Fibroblast of pulmonary artery (primary cell): ENCODE data around the gene BCAN.

Experiments used
- DNase-seq: peaks from one replicate; pipeline ENCODE4 v3.0.0-alpha.2; 2010; ENCODE audit warnings: low read depth
- H3K4me3 ChIP-seq: replicated peaks from 2 replicates; pipeline ENCODE4 v1.5.1; 2011; ENCODE audit warnings: low read depth, mild to moderate bottlenecking, control low read depth, low read length, moderate library complexity
- TF ChIP-seq, protein P1 (sequence below): IDR thresholded peaks from 2 replicates; pipeline ENCODE4 v1.5.1; 2011; ENCODE audit warnings: mild to moderate bottlenecking, control low read depth, low read length, inconsistent platforms; ENCODE audit errors: missing control alignments

Gene BCAN

DNA sequence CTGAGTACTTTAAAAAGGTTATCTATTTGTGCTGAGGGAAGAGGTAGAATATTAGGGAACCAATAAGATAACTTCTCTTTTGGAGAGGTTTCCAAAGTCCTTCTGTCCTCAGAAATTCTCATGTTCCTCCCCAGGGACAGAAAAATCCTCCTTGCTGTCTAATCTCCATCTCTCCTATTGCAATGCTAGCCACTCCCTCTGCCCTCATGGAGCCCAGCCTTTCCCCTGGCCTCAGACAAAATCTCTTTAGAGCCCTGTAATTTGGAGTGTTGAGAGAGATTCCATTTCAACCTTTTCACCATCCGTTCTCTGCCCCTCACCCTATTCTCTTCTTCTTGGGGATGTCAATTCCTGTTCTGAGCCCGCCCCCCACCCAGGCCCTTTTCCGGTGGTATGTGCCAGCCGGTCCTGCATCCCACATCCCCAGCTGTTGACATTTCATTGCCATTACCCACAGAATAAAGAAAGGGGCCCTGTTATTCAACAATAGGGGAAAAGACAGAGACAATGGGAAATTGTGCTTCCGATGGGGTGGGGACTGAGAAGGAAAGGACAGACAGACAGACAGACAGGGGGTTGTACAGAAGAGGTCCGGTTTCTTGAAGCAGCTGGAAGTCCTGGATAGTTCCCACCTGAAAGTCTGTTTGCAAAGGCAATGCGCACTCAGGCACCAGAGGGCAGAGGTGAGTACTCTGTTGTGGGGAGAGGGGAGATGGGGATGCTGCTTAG lies 22.9 kb upstream of the BCAN start, which contains the start of gene HAPLN2:
TSS of gene HAPLN2 (plus strand) at position 563 of the 729 bp plus-strand sequence. CDS start 4,076 bp downstream, outside the sequence.
- TF ChIP-seq, protein P1, sequence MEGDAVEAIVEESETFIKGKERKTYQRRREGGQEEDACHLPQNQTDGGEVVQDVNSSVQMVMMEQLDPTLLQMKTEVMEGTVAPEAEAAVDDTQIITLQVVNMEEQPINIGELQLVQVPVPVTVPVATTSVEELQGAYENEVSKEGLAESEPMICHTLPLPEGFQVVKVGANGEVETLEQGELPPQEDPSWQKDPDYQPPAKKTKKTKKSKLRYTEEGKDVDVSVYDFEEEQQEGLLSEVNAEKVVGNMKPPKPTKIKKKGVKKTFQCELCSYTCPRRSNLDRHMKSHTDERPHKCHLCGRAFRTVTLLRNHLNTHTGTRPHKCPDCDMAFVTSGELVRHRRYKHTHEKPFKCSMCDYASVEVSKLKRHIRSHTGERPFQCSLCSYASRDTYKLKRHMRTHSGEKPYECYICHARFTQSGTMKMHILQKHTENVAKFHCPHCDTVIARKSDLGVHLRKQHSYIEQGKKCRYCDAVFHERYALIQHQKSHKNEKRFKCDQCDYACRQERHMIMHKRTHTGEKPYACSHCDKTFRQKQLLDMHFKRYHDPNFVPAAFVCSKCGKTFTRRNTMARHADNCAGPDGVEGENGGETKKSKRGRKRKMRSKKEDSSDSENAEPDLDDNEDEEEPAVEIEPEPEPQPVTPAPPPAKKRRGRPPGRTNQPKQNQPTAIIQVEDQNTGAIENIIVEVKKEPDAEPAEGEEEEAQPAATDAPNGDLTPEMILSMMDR = peak; percentile 56
- peak; percentile 23 for DNase-seq
- H3K4me3 ChIP-seq = no peak within 1 kb of the TSS

DNA sequence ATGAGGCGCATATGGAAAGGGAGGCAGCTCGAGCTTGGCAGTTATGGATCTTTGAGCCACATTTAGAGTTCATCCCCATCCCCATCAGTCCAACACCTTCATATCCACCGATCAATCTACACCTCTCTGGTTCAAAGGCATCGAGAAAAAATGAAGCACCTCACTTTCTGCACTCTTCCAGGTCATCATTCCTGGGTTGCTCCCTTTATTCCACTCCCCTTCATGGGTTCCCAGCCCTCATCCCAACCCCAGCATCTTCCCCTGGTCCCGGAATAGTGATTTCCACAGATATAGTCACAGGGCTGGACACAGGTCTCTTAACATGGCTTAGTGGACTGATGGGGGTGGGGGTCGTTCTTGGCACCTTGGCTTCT lies 22.3 kb upstream of the BCAN start:
- H3K4me3 ChIP-seq = no peak overlapping the region
- TF ChIP-seq, protein P1 = no peak
- no peak for DNase-seq

DNA sequence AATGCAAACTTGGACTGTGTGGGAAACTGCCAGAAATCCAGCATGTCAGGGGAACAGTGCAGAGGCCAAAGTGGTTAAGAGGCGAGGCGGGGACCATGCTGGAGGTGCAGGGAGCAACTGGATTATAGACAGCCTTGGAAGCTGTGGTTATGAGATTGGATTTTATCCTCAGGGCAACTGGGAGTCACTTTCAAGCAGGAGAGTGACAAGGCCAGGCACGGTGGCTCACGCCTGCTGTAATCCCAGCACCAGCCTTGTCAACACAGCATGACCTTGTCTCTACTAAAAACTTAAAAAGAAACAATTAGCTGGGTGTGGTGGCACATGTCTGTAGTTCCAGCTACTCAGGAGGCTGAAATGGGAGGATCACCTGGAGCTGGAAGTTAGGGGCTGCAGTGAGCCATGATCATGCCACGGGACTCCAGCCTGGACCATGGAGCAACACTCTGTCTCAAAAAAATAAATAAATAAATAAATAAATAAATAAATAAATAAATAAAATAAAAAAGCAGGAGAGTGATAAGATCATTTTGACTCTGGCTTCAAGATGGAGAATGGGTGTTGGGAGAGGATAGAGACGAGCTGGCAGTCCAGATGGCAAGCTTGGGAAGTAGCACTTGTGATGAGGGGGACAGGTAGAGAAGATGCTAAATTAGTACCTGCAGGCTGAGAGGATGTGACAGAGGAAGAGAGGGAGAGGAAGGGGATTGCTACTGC lies 19.2 kb upstream of the BCAN start:
- H3K4me3 ChIP-seq = no peak overlapping the region
- DNase-seq = no peak
- TF ChIP-seq, protein P1 = no peak

DNA sequence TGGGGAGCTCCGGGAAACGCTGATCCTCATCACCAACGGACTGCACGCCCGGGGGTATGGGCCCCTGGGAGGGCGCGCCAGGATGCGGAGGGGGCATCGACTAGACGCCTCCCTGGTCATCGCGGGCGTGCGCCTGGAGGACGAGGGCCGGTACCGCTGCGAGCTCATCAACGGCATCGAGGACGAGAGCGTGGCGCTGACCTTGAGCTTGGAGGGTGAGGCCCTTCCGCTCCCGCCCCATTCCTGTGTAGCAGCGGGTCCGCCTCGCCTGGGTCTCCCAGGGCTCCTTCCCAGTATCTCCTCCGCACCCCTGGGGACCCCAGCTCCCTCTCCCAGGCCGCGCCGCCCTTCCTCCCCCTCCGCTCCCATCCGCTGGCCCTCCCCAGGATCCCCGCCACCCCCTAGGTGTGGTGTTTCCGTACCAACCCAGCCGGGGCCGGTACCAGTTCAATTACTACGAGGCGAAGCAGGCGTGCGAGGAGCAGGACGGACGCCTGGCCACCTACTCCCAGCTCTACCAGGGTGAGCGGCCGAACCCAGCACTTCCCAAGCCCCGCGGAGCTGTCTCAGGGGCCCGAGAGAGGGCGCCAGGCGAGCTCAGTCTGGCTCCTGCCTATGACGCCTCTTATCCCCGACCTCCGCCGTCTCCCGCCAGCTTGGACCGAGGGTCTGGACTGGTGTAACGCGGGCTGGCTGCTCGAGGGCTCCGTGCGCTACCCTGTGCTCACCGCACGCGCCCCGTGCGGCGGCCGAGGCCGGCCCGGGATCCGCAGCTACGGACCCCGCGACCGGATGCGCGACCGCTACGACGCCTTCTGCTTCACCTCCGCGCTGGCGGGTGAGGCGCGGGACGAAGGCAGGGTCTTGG lies 17.7 kb upstream of the BCAN start:
- peak overlapping the region; percentile 30 for H3K4me3 ChIP-seq
- DNase-seq = peak; percentile 43
- TF ChIP-seq, protein P1 = peak; percentile 29

DNA sequence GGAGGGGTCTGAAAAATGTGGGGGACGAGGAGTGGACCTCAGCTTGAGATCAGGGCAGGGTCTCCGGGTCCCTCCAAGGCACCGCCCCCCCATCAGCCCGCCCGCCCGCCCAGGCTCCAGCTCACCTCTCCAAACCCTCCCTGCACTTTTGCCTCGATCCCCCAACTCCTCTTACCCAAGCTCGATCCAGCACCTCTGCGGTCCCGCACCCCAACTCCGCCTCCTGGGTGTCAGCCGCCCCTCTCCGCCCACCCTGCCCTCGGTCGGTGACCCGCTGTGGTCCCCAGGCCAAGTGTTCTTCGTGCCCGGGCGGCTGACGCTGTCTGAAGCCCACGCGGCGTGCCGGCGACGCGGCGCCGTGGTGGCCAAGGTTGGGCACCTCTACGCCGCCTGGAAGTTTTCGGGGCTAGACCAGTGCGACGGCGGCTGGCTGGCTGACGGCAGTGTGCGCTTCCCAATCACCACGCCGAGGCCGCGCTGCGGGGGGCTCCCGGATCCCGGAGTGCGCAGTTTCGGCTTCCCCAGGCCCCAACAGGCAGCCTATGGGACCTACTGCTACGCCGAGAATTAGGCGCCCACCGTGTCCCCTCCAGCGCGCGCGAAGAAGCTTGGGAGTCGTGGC lies 17.0 kb upstream of the BCAN start:
- TF ChIP-seq, protein P1 = no peak
- DNase-seq = no peak
- no peak overlapping the region for H3K4me3 ChIP-seq

DNA sequence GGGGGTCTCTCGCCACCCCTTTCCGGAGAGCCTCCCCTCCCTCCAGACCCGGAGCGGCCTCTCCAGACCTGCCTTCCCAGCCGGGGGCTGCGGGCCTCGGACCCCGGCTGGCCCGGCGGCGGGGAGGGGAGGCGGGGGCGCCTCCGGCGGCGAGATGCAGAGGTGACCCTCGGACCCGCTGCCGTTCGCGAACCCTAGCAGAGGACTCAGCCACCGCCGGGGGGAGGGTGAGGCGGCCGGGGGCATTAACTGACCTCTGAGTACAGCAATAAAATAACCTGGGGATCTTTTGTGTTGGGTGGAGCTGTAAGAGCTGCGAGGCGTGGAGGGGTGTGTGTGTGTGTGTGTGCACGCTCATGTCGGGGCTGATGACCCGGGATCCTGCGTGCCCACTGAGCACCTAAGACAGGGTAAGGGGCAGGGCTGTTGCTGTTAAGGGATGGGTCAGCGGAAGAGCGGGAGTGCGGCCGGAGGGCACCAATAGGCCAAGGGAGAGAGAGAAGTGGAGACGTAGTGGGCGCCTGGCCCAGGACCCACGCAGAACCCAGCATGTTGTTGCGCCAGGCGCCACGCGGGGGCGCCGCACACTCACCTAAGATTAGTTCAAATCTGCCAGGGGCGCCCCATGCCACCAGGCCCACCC lies 16.4 kb upstream of the BCAN start:
- peak; percentile 54 for DNase-seq
- TF ChIP-seq, protein P1 = peak; percentile 67
- H3K4me3 ChIP-seq = no peak overlapping the region
